VCaP (cell line): ENCODE measurements around the gene TMEM131.

ENCODE experiments used
- H3K27ac ChIP-seq: fragments of 450-650 bp; 2 replicates; pipeline ENCODE4 v1.5.1; 2017
- TF ChIP-seq, protein P1 (sequence below): fragments of 450-650 bp; conservative IDR thresholded peaks from 2 replicates; pipeline ENCODE4 v1.5.1; 2017; ENCODE audit warnings: mild to moderate bottlenecking, moderate library complexity

The TMEM131 gene

DNA sequence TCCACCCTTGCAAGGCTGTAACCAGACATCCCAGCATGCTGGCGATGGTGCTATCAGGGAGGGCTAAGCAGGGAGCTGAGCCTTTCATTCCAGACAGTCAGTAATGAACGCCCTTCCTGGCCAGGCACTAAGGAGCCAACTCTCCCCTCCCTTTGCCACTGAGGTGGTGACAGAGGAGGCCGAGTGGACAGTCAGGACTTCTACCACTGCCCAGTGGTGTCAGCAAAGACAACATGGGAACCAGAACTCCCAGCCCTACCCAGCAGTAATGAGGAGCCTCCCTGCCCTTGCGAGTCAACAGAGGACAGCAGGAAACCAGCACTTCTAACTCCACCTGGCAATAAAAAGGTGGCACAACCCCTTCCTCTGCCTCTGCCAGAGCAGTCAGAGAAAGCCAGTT, 213.8 kb downstream of the TMEM131 start:
- TF ChIP-seq, protein P1, sequence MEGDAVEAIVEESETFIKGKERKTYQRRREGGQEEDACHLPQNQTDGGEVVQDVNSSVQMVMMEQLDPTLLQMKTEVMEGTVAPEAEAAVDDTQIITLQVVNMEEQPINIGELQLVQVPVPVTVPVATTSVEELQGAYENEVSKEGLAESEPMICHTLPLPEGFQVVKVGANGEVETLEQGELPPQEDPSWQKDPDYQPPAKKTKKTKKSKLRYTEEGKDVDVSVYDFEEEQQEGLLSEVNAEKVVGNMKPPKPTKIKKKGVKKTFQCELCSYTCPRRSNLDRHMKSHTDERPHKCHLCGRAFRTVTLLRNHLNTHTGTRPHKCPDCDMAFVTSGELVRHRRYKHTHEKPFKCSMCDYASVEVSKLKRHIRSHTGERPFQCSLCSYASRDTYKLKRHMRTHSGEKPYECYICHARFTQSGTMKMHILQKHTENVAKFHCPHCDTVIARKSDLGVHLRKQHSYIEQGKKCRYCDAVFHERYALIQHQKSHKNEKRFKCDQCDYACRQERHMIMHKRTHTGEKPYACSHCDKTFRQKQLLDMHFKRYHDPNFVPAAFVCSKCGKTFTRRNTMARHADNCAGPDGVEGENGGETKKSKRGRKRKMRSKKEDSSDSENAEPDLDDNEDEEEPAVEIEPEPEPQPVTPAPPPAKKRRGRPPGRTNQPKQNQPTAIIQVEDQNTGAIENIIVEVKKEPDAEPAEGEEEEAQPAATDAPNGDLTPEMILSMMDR = no peak
- peak overlapping the region; percentile 21; the same call in 1 of the 2 replicates for H3K27ac ChIP-seq

DNA sequence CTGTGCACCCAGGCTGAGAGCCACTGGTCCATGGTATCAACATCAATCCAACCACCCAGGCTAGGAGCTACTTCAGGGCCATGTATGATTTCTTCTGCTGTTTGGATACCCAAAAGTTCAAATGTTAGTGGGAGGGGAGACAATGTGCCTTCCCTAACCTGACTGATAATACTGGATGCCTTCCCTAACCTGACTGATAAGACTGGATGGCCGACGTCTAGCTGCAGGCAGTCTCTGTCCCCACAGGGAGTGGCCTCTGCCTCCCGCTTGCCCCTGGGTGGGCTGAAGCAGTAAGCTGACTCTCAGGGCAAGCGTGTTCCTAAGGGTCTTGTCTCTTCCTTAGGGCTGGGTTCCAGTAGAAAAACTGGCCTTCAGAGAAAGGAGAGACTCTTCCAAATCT, 216.6 kb downstream of the TMEM131 start:
- no peak overlapping the region for H3K27ac ChIP-seq
- TF ChIP-seq, protein P1 = no peak

DNA sequence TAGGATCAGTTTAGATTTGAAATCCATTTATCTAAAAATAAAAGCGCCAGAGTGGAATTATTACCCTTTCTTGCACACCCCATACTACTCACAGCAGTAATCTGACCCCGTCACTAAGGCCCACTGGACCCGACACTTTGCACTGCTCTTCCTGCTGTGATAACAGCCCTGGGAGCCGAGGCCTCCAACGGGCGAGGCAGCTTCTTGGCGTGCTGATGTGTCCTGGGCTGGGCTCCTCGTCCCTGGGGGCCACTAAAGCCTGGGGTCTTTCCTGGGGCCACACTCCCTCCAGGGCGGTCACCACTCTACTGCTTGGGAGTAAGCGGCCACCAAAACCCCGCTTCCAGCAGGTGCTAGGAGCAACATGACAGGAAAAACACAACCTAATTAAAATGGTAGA, 220.7 kb downstream of the TMEM131 start:
- no peak overlapping the region for H3K27ac ChIP-seq
- TF ChIP-seq, protein P1 = no peak

DNA sequence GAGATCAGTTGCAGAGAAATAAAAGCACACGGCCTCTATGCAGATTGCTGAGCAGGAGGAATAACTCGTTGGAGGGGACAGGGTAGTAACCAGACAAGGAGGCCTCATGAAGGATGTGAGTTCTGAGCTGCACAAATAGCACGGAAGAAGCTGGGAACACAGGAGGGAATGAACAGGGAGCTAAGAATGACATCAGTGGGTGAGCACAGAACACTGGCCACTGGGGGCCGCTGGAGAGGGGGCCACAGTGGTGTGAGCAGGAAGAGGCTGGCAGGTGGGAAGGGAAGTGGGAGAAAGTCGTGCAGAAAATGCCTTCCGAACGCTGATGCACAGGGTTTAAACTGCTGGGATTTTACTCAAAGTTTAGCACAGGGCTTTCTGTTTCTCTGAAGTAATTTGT, 221.3 kb downstream of the TMEM131 start:
- 0 out of 2 replicates have a peak overlapping the region, but pooled peaks have one; percentile 7 for H3K27ac ChIP-seq
- TF ChIP-seq, protein P1 = peak; percentile 53

DNA sequence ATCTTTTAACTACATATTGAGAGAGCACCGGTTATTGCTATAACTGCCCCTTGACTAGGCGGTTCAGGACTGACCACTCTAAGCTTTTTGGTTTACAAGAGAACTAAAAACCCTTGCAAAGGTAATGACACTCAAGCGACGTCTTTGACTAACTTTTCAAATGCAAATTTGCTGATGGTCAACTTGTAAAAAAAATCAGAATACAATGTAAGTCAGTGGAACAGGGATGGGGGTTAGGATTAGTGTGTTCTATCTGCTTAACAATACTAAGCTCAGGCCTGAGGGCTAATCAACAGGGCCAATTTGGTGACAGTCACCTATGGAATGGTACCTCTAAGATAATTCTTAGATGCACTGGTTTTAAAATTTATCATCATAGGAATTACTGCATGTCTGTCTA, 225.3 kb downstream of the TMEM131 start:
- no peak overlapping the region for H3K27ac ChIP-seq
- TF ChIP-seq, protein P1 = no peak

DNA sequence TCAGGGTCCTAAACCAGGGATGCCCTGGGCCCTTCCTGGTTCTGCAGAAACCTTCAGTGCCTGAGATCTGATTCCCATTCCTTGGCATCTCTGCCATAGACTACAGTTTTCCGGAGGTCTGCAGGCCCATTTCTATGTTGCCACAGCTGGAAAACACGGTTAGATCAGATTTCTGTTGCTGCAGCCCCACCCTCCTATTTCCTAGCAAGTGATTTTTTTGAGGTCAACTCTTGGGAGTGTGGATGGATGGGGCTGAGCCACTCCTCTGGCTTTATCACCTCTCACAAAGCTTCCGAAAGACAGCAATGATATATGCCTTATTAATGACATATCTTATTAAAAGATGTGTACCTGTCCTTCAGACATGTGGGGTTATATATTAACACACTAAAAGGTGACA, 226.0 kb downstream of the TMEM131 start:
- TF ChIP-seq, protein P1 = no peak
- no peak overlapping the region for H3K27ac ChIP-seq

DNA sequence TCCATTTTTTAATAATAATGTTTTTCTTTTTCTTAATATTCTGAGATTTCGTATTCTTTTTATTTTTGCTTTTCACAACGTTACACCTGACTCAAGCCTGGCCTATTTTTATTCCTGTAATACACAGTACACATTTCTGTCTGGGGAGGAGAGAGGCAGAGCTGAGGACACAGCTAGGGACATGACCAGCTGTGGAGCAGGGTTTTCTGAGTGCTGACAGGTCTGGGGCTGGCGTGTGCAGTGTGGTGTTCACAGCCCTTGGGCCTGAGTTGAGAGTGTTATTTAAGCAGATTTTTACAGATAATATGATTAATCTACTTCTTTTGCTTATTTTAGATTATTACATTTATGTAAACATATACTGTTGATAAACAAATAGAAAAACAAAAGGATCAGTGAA, 226.4 kb downstream of the TMEM131 start:
- H3K27ac ChIP-seq = no peak overlapping the region
- TF ChIP-seq, protein P1 = no peak

DNA sequence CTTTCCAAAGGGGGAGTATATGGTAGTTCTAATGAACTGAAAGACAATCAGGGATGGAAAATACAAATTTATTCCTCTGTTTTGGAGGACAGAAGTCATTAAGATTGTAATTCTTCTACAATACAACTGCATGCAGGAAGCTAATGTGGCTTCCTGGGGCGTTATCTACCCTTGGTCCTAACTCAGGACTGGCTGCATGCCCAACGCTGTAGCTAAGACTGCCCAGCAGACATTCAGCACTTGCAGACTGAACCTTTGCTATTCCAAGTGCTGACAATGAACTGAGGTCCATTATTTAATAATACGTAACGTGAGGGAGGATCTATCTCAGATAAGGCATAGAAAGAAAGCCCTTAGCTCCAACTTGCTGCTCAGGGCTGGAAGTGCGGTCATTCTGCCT, 229.2 kb downstream of the TMEM131 start:
- H3K27ac ChIP-seq = no peak overlapping the region
- TF ChIP-seq, protein P1 = no peak
